ES-I3 (cell line): ENCODE results near the gene PDE3A.
A peak's percentile ranks its signal among the peaks of the same experiment; 100 is the strongest.
"Not testable (repeated sequence)": the region's sequence is repeated elsewhere in the genome, so short reads cannot be mapped to it uniquely, and the experiment has no call there.

Experiments used
- H3K36me3 ChIP-seq: 2 replicates; pipeline ENCODE4 v1.6.1; 2013; ENCODE audit warnings: mild to moderate bottlenecking, low read length, control low read depth, moderate library complexity; ENCODE audit not compliant: insufficient read depth
- H3K4me1 ChIP-seq: 2 replicates; pipeline ENCODE4 v1.6.1; 2013; ENCODE audit warnings: mild to moderate bottlenecking, control low read depth, low read length; ENCODE audit not compliant: insufficient read depth
- H3K9ac ChIP-seq: 2 replicates; pipeline ENCODE4 v1.6.1; 2013; ENCODE audit warnings: low read depth, mild to moderate bottlenecking, low read length, moderate library complexity
- H3K9me3 ChIP-seq: 2 replicates; pipeline ENCODE4 v1.6.1; 2013; ENCODE audit warnings: mild to moderate bottlenecking, low read length, moderate library complexity; ENCODE audit not compliant: control insufficient read depth, insufficient read depth

PDE3A gene

GRCh38 chr12:20367583-20368113 is 689 bp upstream of the PDE3A start:
- peak overlapping the region; percentile 66; the same call in 1 of the 2 replicates for H3K9ac ChIP-seq
- H3K4me1 ChIP-seq = no peaks in the 10 kb centered on the region
- H3K9me3 ChIP-seq = no peaks in the 10 kb centered on the region
- no peaks in the 10 kb centered on the region for H3K36me3 ChIP-seq

- H3K9ac ChIP-seq = peak overlapping the region; percentile 66; the same call in 1 of the 2 replicates
- no peaks in the 10 kb centered on the region for H3K9me3 ChIP-seq
- H3K4me1 ChIP-seq = no peaks in the 10 kb centered on the region
- H3K36me3 ChIP-seq = no peaks in the 10 kb centered on the region
Measured at GRCh38 chr12:20368651-20369304, 441 bp downstream of the PDE3A start.

- Histone ChIP-seq H3K4me1 (no peaks in the 10 kb centered on the region), H3K36me3 (no peaks in the 10 kb centered on the region), H3K9me3 (no peaks in the 10 kb centered on the region), H3K9ac (peak overlapping the region; percentile 66; the same call in 1 of the 2 replicates)
Measured at GRCh38 chr12:20369305-20370013, 1.1 kb downstream of the PDE3A start.

- no peaks in the 10 kb centered on the region for H3K36me3 ChIP-seq
- H3K4me1 ChIP-seq = no peaks in the 10 kb centered on the region
- H3K9ac ChIP-seq = peak overlapping the region; percentile 66; the same call in 1 of the 2 replicates
- no peaks in the 10 kb centered on the region for H3K9me3 ChIP-seq
Measured at GRCh38 chr12:20370014-20370386, 1.7 kb downstream of the PDE3A start.

- no peak overlapping the region for H3K9ac ChIP-seq
- H3K4me1 ChIP-seq = no peaks in the 10 kb centered on the region
- no peaks in the 10 kb centered on the region for H3K36me3 ChIP-seq
- no peaks in the 10 kb centered on the region for H3K9me3 ChIP-seq
Measured at GRCh38 chr12:20370866-20371519, 2.7 kb downstream of the PDE3A start.

- no peak overlapping the region for H3K9ac ChIP-seq
- no peaks in the 10 kb centered on the region for H3K9me3 ChIP-seq
- no peaks in the 10 kb centered on the region for H3K36me3 ChIP-seq
- H3K4me1 ChIP-seq = no peaks in the 10 kb centered on the region
Measured at GRCh38 chr12:20372326-20373096, 4.2 kb downstream of the PDE3A start.

GRCh38 chr12:20374795-20375194 is 6.5 kb downstream of the PDE3A start:
- H3K4me1 ChIP-seq = no peaks in the 10 kb centered on the region
- no peak overlapping the region for H3K9ac ChIP-seq
- H3K9me3 ChIP-seq = no peaks in the 10 kb centered on the region
- H3K36me3 ChIP-seq = no peaks in the 10 kb centered on the region

GRCh38 chr12:20375560-20375959 is 7.2 kb downstream of the PDE3A start:
- Histone ChIP-seq H3K9me3 (no peaks in the 10 kb centered on the region), H3K36me3 (no peaks in the 10 kb centered on the region), H3K9ac (no peak overlapping the region), H3K4me1 (no peaks in the 10 kb centered on the region)

- no peaks in the 10 kb centered on the region for H3K4me1 ChIP-seq
- H3K36me3 ChIP-seq = no peaks in the 10 kb centered on the region
- no peak overlapping the region for H3K9ac ChIP-seq
- H3K9me3 ChIP-seq = no peaks in the 10 kb centered on the region
Measured at GRCh38 chr12:20376984-20377383, 8.6 kb downstream of the PDE3A start.

- Histone ChIP-seq H3K9ac (no peak overlapping the region), H3K9me3 (no peaks in the 10 kb centered on the region), H3K36me3 (no peaks in the 10 kb centered on the region), H3K4me1 (no peaks in the 10 kb centered on the region)
Measured at GRCh38 chr12:20377750-20378149, 9.4 kb downstream of the PDE3A start.

- H3K36me3 ChIP-seq = no peaks in the 10 kb centered on the region
- no peaks in the 10 kb centered on the region for H3K9me3 ChIP-seq
- H3K9ac ChIP-seq = no peak overlapping the region
- H3K4me1 ChIP-seq = no peaks in the 10 kb centered on the region
Measured at GRCh38 chr12:20382117-20382516, 13.8 kb downstream of the PDE3A start.

- no peaks in the 10 kb centered on the region for H3K36me3 ChIP-seq
- H3K4me1 ChIP-seq = no peaks in the 10 kb centered on the region
- no peaks in the 10 kb centered on the region for H3K9me3 ChIP-seq
- no peak overlapping the region for H3K9ac ChIP-seq
Measured at GRCh38 chr12:20383612-20384011, 15.3 kb downstream of the PDE3A start.

- not testable (repeated sequence) for H3K36me3 ChIP-seq, H3K9ac ChIP-seq, H3K9me3 ChIP-seq, H3K4me1 ChIP-seq
Measured at GRCh38 chr12:20384836-20385235, 16.5 kb downstream of the PDE3A start.

- H3K4me1 ChIP-seq = no peaks in the 10 kb centered on the region
- no peak overlapping the region for H3K9ac ChIP-seq
- no peaks in the 10 kb centered on the region for H3K36me3 ChIP-seq
- no peaks in the 10 kb centered on the region for H3K9me3 ChIP-seq
Measured at GRCh38 chr12:20390846-20391245, 22.5 kb downstream of the PDE3A start.
